Activated CD8-positive, alpha-beta T cell treated with anti-CD3 and anti-CD28 coated beads for 36 hours (primary cell): Measurements from ENCODE around the gene LMO1. TPM values are rescaled to one million over a fixed set of nuclear protein-coding genes. Genes with fewer than 3 reads are reported as not detected.

Experiments
- ATAC-seq: fragments of 200-7000 bp; cut with Tn5 transposase; one replicate; pipeline ENCODE4 v1.10.0; 2021; ENCODE audit warnings: mild to moderate bottlenecking, moderate library complexity
- CTCF ChIA-PET: fragments of 350-600 bp; sonication (Branson Sonifier 250); formaldehyde crosslinking; loops from one replicate; lab custom pipeline; 2021; ENCODE audit warnings: antibody characterized with exemption; lab: Charles Lee
- POLR2A ChIA-PET: fragments of 350-600 bp; sonication (Branson Sonifier 250); formaldehyde crosslinking; loops from one replicate; lab custom pipeline; 2021; ENCODE audit warnings: antibody characterized with exemption; lab: Charles Lee
- DNase-seq: peaks from one replicate; pipeline ENCODE4 v3.0.0-alpha.2; 2020
- H3K27ac Mint-ChIP-seq: one replicate; pipeline ENCODE4 v1.8.0; 2021; ENCODE audit warnings: mild to moderate bottlenecking, mixed read lengths
- H3K27me3 Mint-ChIP-seq: one replicate; pipeline ENCODE4 v1.8.0; 2021; ENCODE audit warnings: mixed read lengths
- H3K36me3 Mint-ChIP-seq: one replicate; pipeline ENCODE4 v1.8.0; 2021; ENCODE audit warnings: low read depth, mixed read lengths
- H3K4me1 Mint-ChIP-seq: one replicate; pipeline ENCODE4 v1.8.0; 2021; ENCODE audit warnings: low read depth, mixed read lengths
- H3K4me3 Mint-ChIP-seq: one replicate; pipeline ENCODE4 v1.8.0; 2021; ENCODE audit warnings: mild to moderate bottlenecking, moderate library complexity, mixed read lengths
- H3K9me3 Mint-ChIP-seq: one replicate; pipeline ENCODE4 v1.8.0; 2021; ENCODE audit warnings: mixed read lengths
- intact Hi-C: fragments of 100-400 bp; cut with micrococcal nuclease; formaldehyde crosslinking; loops from one replicate; pipeline ENCODE4 v1.10.0; 2022
- total RNA-seq, 2 experiments: library from RNA; stranded (reverse); gene quantifications; one replicate each; pipeline ENCODE4 v1.2.3, GENCODE V29; 2021
- TF ChIP-seq, protein P1 (sequence below): fragments of 200-600 bp; IDR thresholded peaks from one replicate; pipeline ENCODE4 v1.8.0; 2022; ENCODE audit warnings: antibody characterized with exemption, mild to moderate bottlenecking

Gene LMO1
- total RNA-seq, 2 experiments from 2014 or later, result not detected

DNA sequence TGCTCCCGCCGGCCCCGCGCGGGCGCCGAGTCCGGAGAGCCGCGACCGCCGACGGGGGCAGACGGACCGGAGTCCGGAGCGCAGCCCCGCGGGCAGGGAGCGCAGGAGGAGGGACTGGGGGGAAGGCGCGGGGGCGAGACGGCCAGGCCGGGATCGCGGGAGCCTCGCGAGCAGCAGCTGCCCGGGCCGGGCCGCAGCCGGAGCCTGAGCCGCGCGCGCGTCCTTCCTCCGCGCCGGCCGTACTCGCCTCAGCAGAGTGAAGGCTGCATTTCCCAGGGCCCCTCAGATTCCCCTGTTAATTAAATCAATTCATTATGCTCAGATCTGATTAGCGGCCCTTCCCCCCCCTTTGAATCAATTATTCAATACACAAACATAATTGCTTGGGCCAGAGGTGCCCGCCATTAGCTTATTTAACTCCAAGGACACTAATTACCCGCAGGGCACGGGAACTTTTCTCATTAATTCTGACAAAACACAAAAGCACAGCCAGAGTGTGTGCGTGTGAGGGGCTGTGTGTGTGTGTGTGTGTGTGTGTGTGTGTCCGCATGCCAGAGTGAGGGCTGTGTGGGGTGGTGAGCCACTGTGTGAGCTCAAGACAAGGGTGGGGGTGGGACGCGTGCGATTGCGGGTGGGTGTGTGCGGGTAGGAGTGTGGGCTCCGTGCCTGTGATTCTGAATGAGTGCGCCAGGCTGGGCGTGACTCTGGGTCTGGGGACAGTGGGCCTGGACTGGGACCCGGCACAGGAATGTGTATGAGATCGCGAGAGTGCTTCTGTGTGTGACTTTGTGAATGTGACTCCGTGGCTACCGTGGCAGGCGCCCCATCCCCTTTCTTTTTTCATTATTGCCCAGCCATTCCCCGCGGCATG, 5.1 kb upstream of the LMO1 start:
- CTCF ChIA-PET, result interaction anchor here (0.8 kb wide), 1 partner anchor 419 kb away, joined by 3 read pairs; no protein-coding TSS in a partner anchor
- POLR2A ChIA-PET, result no interaction called here

DNA sequence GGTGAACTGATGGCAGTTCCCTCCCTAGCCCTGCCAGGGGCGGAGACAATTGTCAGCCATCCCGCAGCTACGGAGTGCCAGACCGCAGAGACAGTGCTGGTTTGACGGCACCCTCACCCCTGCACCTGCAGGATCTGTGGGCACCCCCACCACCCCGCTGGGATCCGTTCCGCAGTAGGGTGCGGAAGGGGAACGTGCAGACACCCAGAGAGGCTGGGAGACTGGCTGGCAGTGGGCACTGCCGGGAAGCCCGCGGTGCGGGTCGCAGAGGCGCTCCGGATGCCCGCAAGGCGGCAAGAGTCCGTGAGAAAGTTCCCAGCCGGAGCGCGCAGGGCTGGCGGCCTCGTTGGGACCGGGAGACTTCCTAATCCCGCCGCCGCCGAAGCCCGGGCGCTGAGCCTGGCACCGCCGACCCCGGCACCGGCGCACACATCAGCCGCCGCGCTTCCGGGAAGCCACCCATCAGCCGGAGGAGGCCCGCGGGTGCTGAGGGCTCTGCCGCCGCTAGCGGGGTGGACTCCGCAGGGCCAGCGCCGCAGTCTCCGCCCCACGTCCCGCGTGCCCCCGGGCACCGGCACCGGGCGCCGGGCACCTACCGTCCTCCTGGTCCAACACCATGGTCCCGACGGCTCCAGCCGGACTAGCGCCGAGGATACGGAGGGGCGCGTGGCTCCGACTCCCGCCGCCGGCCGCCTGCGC, 4.3 kb upstream of the LMO1 start:
- H3K4me3 Mint-ChIP-seq, result no peak overlapping the region
- ChIA-PET POLR2A (no interaction called here), CTCF (interaction anchor here (1.0 to 1.1 kb wide), 2 partner anchors 10 to 75 kb away, joined by 3 read pairs; no protein-coding TSS in a partner anchor)
- peaks cover 68% of the 10 kb centered on the region for H3K27me3 Mint-ChIP-seq
- intact Hi-C loops, result no loop called here
- DNase-seq (peak; percentile 38), ATAC-seq (peak; percentile 64)
- TF ChIP-seq, protein P1, sequence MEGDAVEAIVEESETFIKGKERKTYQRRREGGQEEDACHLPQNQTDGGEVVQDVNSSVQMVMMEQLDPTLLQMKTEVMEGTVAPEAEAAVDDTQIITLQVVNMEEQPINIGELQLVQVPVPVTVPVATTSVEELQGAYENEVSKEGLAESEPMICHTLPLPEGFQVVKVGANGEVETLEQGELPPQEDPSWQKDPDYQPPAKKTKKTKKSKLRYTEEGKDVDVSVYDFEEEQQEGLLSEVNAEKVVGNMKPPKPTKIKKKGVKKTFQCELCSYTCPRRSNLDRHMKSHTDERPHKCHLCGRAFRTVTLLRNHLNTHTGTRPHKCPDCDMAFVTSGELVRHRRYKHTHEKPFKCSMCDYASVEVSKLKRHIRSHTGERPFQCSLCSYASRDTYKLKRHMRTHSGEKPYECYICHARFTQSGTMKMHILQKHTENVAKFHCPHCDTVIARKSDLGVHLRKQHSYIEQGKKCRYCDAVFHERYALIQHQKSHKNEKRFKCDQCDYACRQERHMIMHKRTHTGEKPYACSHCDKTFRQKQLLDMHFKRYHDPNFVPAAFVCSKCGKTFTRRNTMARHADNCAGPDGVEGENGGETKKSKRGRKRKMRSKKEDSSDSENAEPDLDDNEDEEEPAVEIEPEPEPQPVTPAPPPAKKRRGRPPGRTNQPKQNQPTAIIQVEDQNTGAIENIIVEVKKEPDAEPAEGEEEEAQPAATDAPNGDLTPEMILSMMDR, result no peak
- no peaks in the 10 kb centered on the region for H3K9me3 Mint-ChIP-seq
- H3K4me1 Mint-ChIP-seq, result peaks cover 9% of the 10 kb centered on the region
- H3K27ac Mint-ChIP-seq, result no peak overlapping the region
- H3K36me3 Mint-ChIP-seq, result no peaks in the 10 kb centered on the region

More for the DNA sequence above, 5.1 kb upstream of the LMO1 start:
- Mint-ChIP-seq H3K27ac (no peak overlapping the region), H3K4me3 (peak overlapping the region; percentile 35), H3K27me3 (peaks cover 62% of the 10 kb centered on the region), H3K4me1 (peaks cover 4% of the 10 kb centered on the region), H3K9me3 (no peaks in the 10 kb centered on the region), H3K36me3 (no peaks in the 10 kb centered on the region)
- ATAC-seq (no peak), DNase-seq (no peak)
- intact Hi-C loops, result no loop called here
- TF ChIP-seq, protein P1, result no peak

- Mint-ChIP-seq H3K27ac (no peak overlapping the region), H3K27me3 (peaks cover 71% of the 10 kb centered on the region), H3K9me3 (no peaks in the 10 kb centered on the region), H3K36me3 (no peaks in the 10 kb centered on the region), H3K4me1 (peaks cover 9% of the 10 kb centered on the region), H3K4me3 (no peak overlapping the region)
- ChIA-PET POLR2A (no interaction called here), CTCF (interaction anchor here (1.0 to 1.1 kb wide), 2 partner anchors 11 to 74 kb away, joined by 3 read pairs; no protein-coding TSS in a partner anchor)
- ATAC-seq, result no peak
- TF ChIP-seq, protein P1, result no peak
- no peak for DNase-seq
- intact Hi-C loops, result no loop called here
These were observed 3.6 kb upstream of the LMO1 start for GRCh38 chr11:8267280-8267679.

GRCh38 chr11:8266246-8267241, 2.9 kb upstream of the LMO1 start:
- intact Hi-C loops, result no loop called here
- TF ChIP-seq, protein P1, result no peak
- H3K27me3 Mint-ChIP-seq, result peaks cover 74% of the 10 kb centered on the region
- no peak overlapping the region for H3K27ac Mint-ChIP-seq
- no peaks in the 10 kb centered on the region for H3K9me3 Mint-ChIP-seq
- no peak for ATAC-seq
- ChIA-PET CTCF (interaction anchor here (1.0 to 1.1 kb wide), 2 partner anchors 12 to 74 kb away, joined by 3 read pairs; no protein-coding TSS in a partner anchor), POLR2A (no interaction called here)
- H3K36me3 Mint-ChIP-seq, result no peaks in the 10 kb centered on the region
- no peak overlapping the region for H3K4me3 Mint-ChIP-seq
- peaks cover 9% of the 10 kb centered on the region for H3K4me1 Mint-ChIP-seq
- DNase-seq, result no peak
